CD4-positive, alpha-beta T cell (primary cell): ENCODE measurements around the gene MYH4. TPM values are rescaled to one million over a fixed set of nuclear protein-coding genes. Genes with fewer than 3 reads are reported as not detected.

Experiments
- ATAC-seq: fragments of 200-7000 bp; cut with Tn5 transposase; one replicate; pipeline ENCODE4 v1.10.0; 2022; ENCODE audit warnings: mild to moderate bottlenecking; ENCODE audit not compliant: poor library complexity
- CTCF ChIA-PET: fragments of 350-600 bp; sonication (Branson Sonifier 250); formaldehyde crosslinking; loops from one replicate; lab custom pipeline; 2021; ENCODE audit warnings: antibody characterized with exemption, inconsistent platforms; lab: Charles Lee
- POLR2A ChIA-PET: fragments of 350-600 bp; sonication (Branson Sonifier 250); formaldehyde crosslinking; loops from one replicate; lab custom pipeline; 2021; ENCODE audit warnings: antibody characterized with exemption, inconsistent platforms; lab: Charles Lee
- DNase-seq, 14 experiments: peaks; one replicate each; pipeline ENCODE4 v3.0.0-alpha.2; 2013 to 2020; ENCODE audit warnings: mixed read lengths in 2 of 14
- H3K27ac ChIP-seq, 2 donors: one replicate each; pipeline versions ENCODE4 v1.5.1 to v1.7.0; 2013; ENCODE audit warnings: low read length in 2 of 2, low read depth in 1 of 2, mild to moderate bottlenecking in 1 of 2
- H3K27me3 ChIP-seq, 2 experiments: 1 replicate in 1 of 2; 2 replicates in 1 of 2; pipeline versions ENCODE4 v1.6.1 to v1.7.0; 2013; ENCODE audit warnings: low read length in 2 of 2, control low read depth in 1 of 2, mild to moderate bottlenecking in 1 of 2, moderate library complexity in 1 of 2; ENCODE audit not compliant: insufficient read depth in 2 of 2, control insufficient read depth in 1 of 2
- H3K36me3 ChIP-seq: one replicate; pipeline ENCODE4 v1.6.1; 2013; ENCODE audit warnings: low read length, control low read depth; ENCODE audit not compliant: insufficient read depth
- H3K4me1 ChIP-seq: one replicate; pipeline ENCODE4 v1.6.1; 2013; ENCODE audit warnings: low read length, control low read depth; ENCODE audit not compliant: insufficient read depth
- H3K4me3 ChIP-seq: one replicate; pipeline ENCODE4 v1.5.1; 2013; ENCODE audit warnings: mild to moderate bottlenecking, low read length, moderate library complexity
- H3K9me3 ChIP-seq, 2 experiments: 1 replicate in 1 of 2; 2 replicates in 1 of 2; pipeline versions ENCODE4 v1.6.1 to v1.7.0; 2013; ENCODE audit warnings: low read length in 2 of 2, mild to moderate bottlenecking in 2 of 2, control low read depth in 1 of 2, moderate library complexity in 1 of 2; ENCODE audit not compliant: control insufficient read depth in 1 of 2, insufficient read depth in 1 of 2
- H3K27ac Mint-ChIP-seq: one replicate; pipeline ENCODE4 v1.8.0; 2020; ENCODE audit warnings: mixed read lengths
- H3K27me3 Mint-ChIP-seq: one replicate; pipeline ENCODE4 v1.8.0; 2021; ENCODE audit warnings: mixed read lengths
- H3K36me3 Mint-ChIP-seq: one replicate; pipeline ENCODE4 v1.8.0; 2021; ENCODE audit warnings: low read depth, mixed read lengths
- H3K4me1 Mint-ChIP-seq: one replicate; pipeline ENCODE4 v1.8.0; 2021; ENCODE audit warnings: low read depth, mixed read lengths
- H3K4me3 Mint-ChIP-seq: one replicate; pipeline ENCODE4 v1.8.0; 2020; ENCODE audit warnings: mild to moderate bottlenecking, mixed read lengths
- H3K9me3 Mint-ChIP-seq: one replicate; pipeline ENCODE4 v1.8.0; 2020; ENCODE audit warnings: mixed read lengths
- CTCF ChIP-seq: fragments of 200-600 bp; IDR thresholded peaks from one replicate; pipeline ENCODE4 v1.8.0; 2022; ENCODE audit warnings: antibody characterized with exemption, mild to moderate bottlenecking
- intact Hi-C, 2 experiments: fragments of 100-400 bp; cut with DNase I in 1 of 2; cut with micrococcal nuclease in 1 of 2; formaldehyde crosslinking; loops; one replicate each; pipeline versions ENCODE4 v1.15.1 to v1.9.0; 2023 to 2025; cut with DNase I, micrococcal nuclease
- total RNA-seq, 174 experiments: library from RNA in 2 of 174; stranded (reverse) in 2 of 174; gene quantifications; one replicate each; pipeline ENCODE4 v1.2.3 and lab custom pipeline; 2021 to 2026

MYH4 gene
- total RNA-seq, 2 experiments from 2014 or later, result not detected

- H3K27ac ChIP-seq, result no peak overlapping the region
- no peaks in the 10 kb centered on the region for H3K36me3 ChIP-seq
Measured at GRCh38 chr17:10457952-10458351, 11.4 kb downstream of the MYH4 start.

GRCh38 chr17:10447026-10447931, 22.1 kb downstream of the MYH4 start:
- TF ChIP-seq CTCF, result no peak
- Mint-ChIP-seq H3K9me3 (peaks cover 2% of the 10 kb centered on the region), H3K27me3 (peaks cover 5% of the 10 kb centered on the region), H3K4me1 (no peaks in the 10 kb centered on the region), H3K36me3 (no peaks in the 10 kb centered on the region), H3K4me3 (no peak overlapping the region), H3K27ac (no peak overlapping the region)
- Histone ChIP-seq H3K9me3 (no peaks in the 10 kb centered on the region), H3K36me3 (no peaks in the 10 kb centered on the region), H3K4me3 (no peak overlapping the region), H3K4me1 (no peaks in the 10 kb centered on the region), H3K27ac (no peak overlapping the region), H3K27me3 (no peaks in the 10 kb centered on the region)
- intact Hi-C loops, result no loop called here
- ChIA-PET CTCF (no interaction called here), POLR2A (no interaction called here)
- DNase-seq (no peak), ATAC-seq (no peak)

More at GRCh38 chr17:10457952-10458351, 11.4 kb downstream of the MYH4 start:
- Mint-ChIP-seq H3K4me1 (no peaks in the 10 kb centered on the region), H3K9me3 (no peaks in the 10 kb centered on the region), H3K27me3 (no peaks in the 10 kb centered on the region), H3K27ac (no peak overlapping the region), H3K36me3 (no peaks in the 10 kb centered on the region), H3K4me3 (no peak overlapping the region)
- TF ChIP-seq CTCF, result no peak
- intact Hi-C loops, result no loop called here
- H3K4me1 ChIP-seq, result no peaks in the 10 kb centered on the region
- H3K4me3 ChIP-seq, result no peak overlapping the region
- no peak for ATAC-seq
- H3K27me3 ChIP-seq, result no peaks in the 10 kb centered on the region
- POLR2A ChIA-PET, result no interaction called here
- H3K9me3 ChIP-seq, result no peaks in the 10 kb centered on the region
- CTCF ChIA-PET, result no interaction called here
- no peak for DNase-seq

GRCh38 chr17:10439816-10440215, 29.5 kb downstream of the MYH4 start:
- H3K4me1 ChIP-seq, result no peaks in the 10 kb centered on the region
- Mint-ChIP-seq H3K4me1 (no peaks in the 10 kb centered on the region), H3K4me3 (no peak overlapping the region), H3K27me3 (peaks cover 38% of the 10 kb centered on the region), H3K36me3 (no peaks in the 10 kb centered on the region), H3K9me3 (peaks cover 5% of the 10 kb centered on the region), H3K27ac (no peak overlapping the region)
- H3K9me3 ChIP-seq, result peaks cover 0 to 8% of the 10 kb centered on the region in 2 experiments
- ATAC-seq (no peak), DNase-seq (no peak)
- no peak overlapping the region for H3K4me3 ChIP-seq
- ChIA-PET CTCF (no interaction called here), POLR2A (no interaction called here)
- no peak overlapping the region for H3K27ac ChIP-seq
- TF ChIP-seq CTCF, result no peak
- intact Hi-C loops, result no loop called here
- peaks cover 0 to 3% of the 10 kb centered on the region in 2 experiments for H3K27me3 ChIP-seq
- no peaks in the 10 kb centered on the region for H3K36me3 ChIP-seq
